Left kidney (tissue), 2 donors: ENCODE results near the gene AGAP1. TPM values are rescaled to one million over a fixed set of nuclear protein-coding genes. Genes with fewer than 3 reads are reported as not detected.
"Not testable (repeated sequence)": the region's sequence is repeated elsewhere in the genome, so short reads cannot be mapped to it uniquely, and the experiment has no call there.

ENCODE experiments used
- DNase-seq: peaks from one replicate; pipeline ENCODE4 v3.0.0-alpha.2; 2013
- polyA plus RNA-seq: library from polyadenylated mRNA; unstranded; fragments of 120-200 nt; gene quantifications from one replicate; pipeline ENCODE4 v1.2.1, GENCODE V29; 2013; ENCODE audit not compliant: insufficient read length

The AGAP1 gene
- polyA plus RNA-seq, 1 donor: 21.2 TPM

GRCh38 chr2:235591231-235591730 is 97.4 kb downstream of the AGAP1 start:
- DNase-seq: no peak

- DNase-seq: no peak
Observed at GRCh38 chr2:235591921-235592320, 98.1 kb downstream of the AGAP1 start.

GRCh38 chr2:235592430-235592829 is 98.6 kb downstream of the AGAP1 start:
- DNase-seq: no peak

- DNase-seq: no peak
Observed at GRCh38 chr2:235592836-235593235, 99.0 kb downstream of the AGAP1 start.

- DNase-seq: peak; percentile 70
Observed at GRCh38 chr2:235594041-235594440, 100.2 kb downstream of the AGAP1 start.

GRCh38 chr2:235594964-235595363 is 101.1 kb downstream of the AGAP1 start:
- DNase-seq: no peak

- peak; percentile 71 for DNase-seq
Observed at GRCh38 chr2:235595422-235596010, 101.7 kb downstream of the AGAP1 start.

- no peak for DNase-seq
Observed at GRCh38 chr2:235596272-235596671, 102.4 kb downstream of the AGAP1 start.

GRCh38 chr2:235597081-235597615 is 103.3 kb downstream of the AGAP1 start:
- DNase-seq: no peak

GRCh38 chr2:235598026-235598425 is 104.2 kb downstream of the AGAP1 start:
- no peak for DNase-seq

- no peak for DNase-seq
Observed at GRCh38 chr2:235598532-235599531, 105.0 kb downstream of the AGAP1 start.

- DNase-seq: no peak
Observed at GRCh38 chr2:235599596-235600338, 105.9 kb downstream of the AGAP1 start.

GRCh38 chr2:235600406-235600805 is 106.6 kb downstream of the AGAP1 start:
- DNase-seq: no peak

- no peak for DNase-seq
Observed at GRCh38 chr2:235600926-235601325, 107.1 kb downstream of the AGAP1 start.

GRCh38 chr2:235601960-235602704 is 108.3 kb downstream of the AGAP1 start:
- no peak for DNase-seq

- not testable (repeated sequence) for DNase-seq
Observed at GRCh38 chr2:235602971-235603370, 109.1 kb downstream of the AGAP1 start.

- DNase-seq: no peak
Observed at GRCh38 chr2:235603659-235604058, 109.8 kb downstream of the AGAP1 start.

- peak; percentile 67 for DNase-seq
Observed at GRCh38 chr2:235605312-235606003, 111.6 kb downstream of the AGAP1 start.

GRCh38 chr2:235606004-235606715 is 112.3 kb downstream of the AGAP1 start:
- no peak for DNase-seq
